Fibroblast of lung (primary cell): ENCODE data around the gene MYCT1. TPM values are rescaled to one million over a fixed set of nuclear protein-coding genes. Genes with fewer than 3 reads are reported as not detected.

Experiments
- DNase-seq, 2 donors: peaks; one replicate each; pipeline versions ENCODE4 v3.0.0 to v3.0.0-alpha.2; 2010; ENCODE audit warnings: low read depth in 2 of 2
- H2AFZ ChIP-seq: 2 replicates; pipeline ENCODE4 v1.5.1; 2012; ENCODE audit warnings: low read length, control low read depth, inconsistent platforms
- H3K27ac ChIP-seq: 2 replicates; pipeline ENCODE4 v1.5.1; 2011; ENCODE audit warnings: low read length, control low read depth; ENCODE audit not compliant: insufficient read depth
- H3K27me3 ChIP-seq: 2 replicates; pipeline ENCODE4 v1.5.1; 2011; ENCODE audit warnings: mild to moderate bottlenecking, low read length; ENCODE audit not compliant: control insufficient read depth, insufficient read depth
- H3K36me3 ChIP-seq: 2 replicates; pipeline ENCODE4 v1.5.1; 2011; ENCODE audit warnings: low read length; ENCODE audit not compliant: control insufficient read depth, insufficient read depth
- H3K4me1 ChIP-seq: 2 replicates; pipeline ENCODE4 v1.5.1; 2011; ENCODE audit warnings: low read length; ENCODE audit not compliant: control insufficient read depth, insufficient read depth; ENCODE audit errors: extremely low read depth
- H3K4me2 ChIP-seq: 2 replicates; pipeline ENCODE4 v1.5.1; 2011; ENCODE audit warnings: low read length, control low read depth; ENCODE audit not compliant: insufficient read depth; ENCODE audit errors: extremely low read depth
- H3K4me3 ChIP-seq, 4 experiments: fragments of 200-600 bp in 1 of 4; sonication (generic) in 1 of 4; replicated peaks in 1 of 4; 2 replicates each; pipeline ENCODE4 v1.5.1; 2011 to 2016; ENCODE audit warnings: low read length in 4 of 4, low read depth in 3 of 4, mild to moderate bottlenecking in 3 of 4, control low read depth in 2 of 4, inconsistent platforms in 1 of 4, mixed read lengths in 1 of 4; ENCODE audit not compliant: insufficient read depth in 1 of 4; ENCODE audit errors: control extremely low read depth in 1 of 4
- H3K79me2 ChIP-seq: 2 replicates; pipeline ENCODE4 v1.5.1; 2012; ENCODE audit warnings: mild to moderate bottlenecking, low read length, inconsistent platforms; ENCODE audit not compliant: control insufficient read depth, insufficient read depth
- H3K9ac ChIP-seq: 2 replicates; pipeline ENCODE4 v1.5.1; 2011; ENCODE audit warnings: mild to moderate bottlenecking, low read length, control low read depth; ENCODE audit not compliant: insufficient read depth
- H3K9me3 ChIP-seq: 2 replicates; pipeline ENCODE4 v1.5.1; 2012; ENCODE audit warnings: low read depth, low read length; ENCODE audit not compliant: control insufficient read depth, insufficient read depth
- H4K20me1 ChIP-seq: 2 replicates; pipeline ENCODE4 v1.5.1; 2011; ENCODE audit warnings: low read length; ENCODE audit not compliant: control insufficient read depth, insufficient read depth; ENCODE audit errors: extremely low read depth
- EZH2 ChIP-seq: IDR thresholded peaks from 2 replicates; pipeline ENCODE4 v1.5.1; 2012; ENCODE audit warnings: low read length, control low read depth, mild to moderate bottlenecking; ENCODE audit errors: missing control alignments
- polyA plus RNA-seq, 2 donors: library from polyadenylated mRNA; depleted of rRNA in 1 of 2; stranded (reverse) in 1 of 2; unstranded in 1 of 2; fragments of >200 nt; gene quantifications; 2 replicates each; pipeline ENCODE4 v1.2.1, GENCODE V29; 2011 to 2012; ENCODE audit warnings: missing spikeins in 1 of 2
- total RNA-seq: library from RNA; depleted of rRNA; stranded (reverse); fragments of >200 nt; gene quantifications from 2 replicates; pipeline ENCODE4 v1.2.1, GENCODE V29; 2014
- TF ChIP-seq, protein P1 (sequence below), 2 donors: IDR thresholded peaks in 1 of 2; conservative IDR thresholded peaks in 1 of 2; 1 replicate in 1 of 2; 2 replicates in 1 of 2; pipeline ENCODE4 v1.5.1; 2011 to 2012; ENCODE audit warnings: low read length in 2 of 2, control low read depth in 1 of 2, inconsistent platforms in 1 of 2, low read depth in 1 of 2, mild to moderate bottlenecking in 1 of 2

Gene MYCT1
- total and polyA plus RNA-seq, 2 donors (not counting 1 experiment from before 2014, with no cell fraction given) = not detected

GRCh38 chr6:152727507-152727906, 29.8 kb downstream of the MYCT1 start:
- DNase-seq = no peak
- Histone ChIP-seq H3K4me1 (no peaks in the 10 kb centered on the region), H3K9ac (no peak overlapping the region), H3K27ac (no peak overlapping the region), H3K9me3 (no peaks in the 10 kb centered on the region), H3K4me3 (no peak overlapping the region), H4K20me1 (no peaks in the 10 kb centered on the region), H2AFZ (no peak overlapping the region), H3K4me2 (no peak overlapping the region), H3K36me3 (no peaks in the 10 kb centered on the region), H3K79me2 (no peaks in the 10 kb centered on the region), H3K27me3 (no peaks in the 10 kb centered on the region)
- TF ChIP-seq, protein P1, sequence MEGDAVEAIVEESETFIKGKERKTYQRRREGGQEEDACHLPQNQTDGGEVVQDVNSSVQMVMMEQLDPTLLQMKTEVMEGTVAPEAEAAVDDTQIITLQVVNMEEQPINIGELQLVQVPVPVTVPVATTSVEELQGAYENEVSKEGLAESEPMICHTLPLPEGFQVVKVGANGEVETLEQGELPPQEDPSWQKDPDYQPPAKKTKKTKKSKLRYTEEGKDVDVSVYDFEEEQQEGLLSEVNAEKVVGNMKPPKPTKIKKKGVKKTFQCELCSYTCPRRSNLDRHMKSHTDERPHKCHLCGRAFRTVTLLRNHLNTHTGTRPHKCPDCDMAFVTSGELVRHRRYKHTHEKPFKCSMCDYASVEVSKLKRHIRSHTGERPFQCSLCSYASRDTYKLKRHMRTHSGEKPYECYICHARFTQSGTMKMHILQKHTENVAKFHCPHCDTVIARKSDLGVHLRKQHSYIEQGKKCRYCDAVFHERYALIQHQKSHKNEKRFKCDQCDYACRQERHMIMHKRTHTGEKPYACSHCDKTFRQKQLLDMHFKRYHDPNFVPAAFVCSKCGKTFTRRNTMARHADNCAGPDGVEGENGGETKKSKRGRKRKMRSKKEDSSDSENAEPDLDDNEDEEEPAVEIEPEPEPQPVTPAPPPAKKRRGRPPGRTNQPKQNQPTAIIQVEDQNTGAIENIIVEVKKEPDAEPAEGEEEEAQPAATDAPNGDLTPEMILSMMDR (conservative IDR thresholded peaks at IDR 0.05 in 1 of 2, IDR thresholded peaks at IDR 0.05 in 1 of 2; ENCODE audit: low read depth in 1 of 2, low read length in 2 of 2) = no peak

DNA sequence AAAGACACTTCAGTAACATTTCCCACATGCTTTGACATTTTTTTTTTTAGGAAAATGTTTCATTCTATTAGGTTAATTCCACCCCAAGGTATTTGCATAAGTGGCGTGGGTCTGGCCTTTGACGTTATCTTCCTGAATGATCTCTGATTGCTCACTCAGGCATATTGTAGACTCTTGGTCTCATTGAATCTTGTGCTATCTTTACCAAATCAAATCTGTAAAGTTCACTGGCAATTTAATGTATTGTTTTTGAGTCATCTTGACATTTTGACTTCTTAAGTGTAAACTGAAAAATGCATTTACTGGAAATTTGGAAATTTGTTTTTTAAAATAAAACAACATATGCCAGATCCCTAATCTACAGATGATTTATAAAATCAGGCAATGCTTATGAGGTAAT, 36.9 kb downstream of the MYCT1 start:
- no peak for DNase-seq
- H3K79me2 ChIP-seq = no peaks in the 10 kb centered on the region
- H3K4me3 ChIP-seq = no peak overlapping the region
- no peak overlapping the region for H3K27ac ChIP-seq
- H4K20me1 ChIP-seq = no peaks in the 10 kb centered on the region
- TF ChIP-seq EZH2 = no peak
- TF ChIP-seq, protein P1 (conservative IDR thresholded peaks at IDR 0.05 in 1 of 2, IDR thresholded peaks at IDR 0.05 in 1 of 2; ENCODE audit: low read depth in 1 of 2, low read length in 2 of 2) = no peak
- H3K4me2 ChIP-seq = no peak overlapping the region
- H2AFZ ChIP-seq = no peak overlapping the region
- H3K4me1 ChIP-seq = no peaks in the 10 kb centered on the region
- H3K27me3 ChIP-seq = no peaks in the 10 kb centered on the region
- H3K9ac ChIP-seq = no peak overlapping the region
- H3K9me3 ChIP-seq = no peaks in the 10 kb centered on the region
- no peaks in the 10 kb centered on the region for H3K36me3 ChIP-seq

DNA sequence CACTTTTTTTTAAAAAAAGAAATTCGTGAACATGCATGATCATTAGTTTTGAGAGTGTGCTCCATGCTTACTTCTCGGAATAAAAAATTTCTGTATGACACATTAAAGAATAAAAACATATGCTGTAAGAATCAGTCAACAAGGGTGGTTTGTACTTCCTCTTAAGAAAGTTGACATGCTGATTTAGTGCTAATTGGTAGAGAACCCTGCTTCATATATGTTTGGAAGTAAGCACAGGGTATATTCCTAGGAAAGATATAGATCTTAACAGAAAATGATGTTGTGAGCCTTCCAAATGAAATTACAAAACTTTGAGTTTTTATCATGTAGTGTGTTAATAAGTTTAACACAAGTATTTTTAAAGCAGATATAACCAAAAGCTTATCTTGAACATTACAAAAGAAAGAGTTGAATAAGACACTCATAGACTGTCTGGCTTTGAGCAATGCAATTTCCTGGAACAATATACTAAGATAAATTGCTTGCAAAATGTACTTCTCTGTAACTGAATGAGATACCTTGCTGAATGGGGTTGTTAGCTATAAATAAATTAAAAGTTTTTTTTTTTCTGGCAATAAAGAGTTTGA, 39.1 kb downstream of the MYCT1 start:
- H2AFZ ChIP-seq = no peak overlapping the region
- no peak overlapping the region for H3K27ac ChIP-seq
- H3K9me3 ChIP-seq = no peaks in the 10 kb centered on the region
- H3K36me3 ChIP-seq = no peaks in the 10 kb centered on the region
- H3K4me1 ChIP-seq = no peaks in the 10 kb centered on the region
- TF ChIP-seq EZH2 = no peak
- TF ChIP-seq, protein P1 (conservative IDR thresholded peaks at IDR 0.05 in 1 of 2, IDR thresholded peaks at IDR 0.05 in 1 of 2; ENCODE audit: low read depth in 1 of 2, low read length in 2 of 2) = no peak
- no peak overlapping the region for H3K4me3 ChIP-seq
- DNase-seq = no peak
- no peaks in the 10 kb centered on the region for H3K27me3 ChIP-seq
- H3K79me2 ChIP-seq = no peaks in the 10 kb centered on the region
- H3K4me2 ChIP-seq = no peak overlapping the region
- H4K20me1 ChIP-seq = no peaks in the 10 kb centered on the region
- H3K9ac ChIP-seq = no peak overlapping the region
